NCI-H146 (cell line): Measurements from ENCODE around the gene MYL6B.

Source experiments
- DNase-seq: peaks from one replicate; lab custom pipeline; 2025; lab: John Stamatoyannopoulos, UW

The MYL6B gene

DNA sequence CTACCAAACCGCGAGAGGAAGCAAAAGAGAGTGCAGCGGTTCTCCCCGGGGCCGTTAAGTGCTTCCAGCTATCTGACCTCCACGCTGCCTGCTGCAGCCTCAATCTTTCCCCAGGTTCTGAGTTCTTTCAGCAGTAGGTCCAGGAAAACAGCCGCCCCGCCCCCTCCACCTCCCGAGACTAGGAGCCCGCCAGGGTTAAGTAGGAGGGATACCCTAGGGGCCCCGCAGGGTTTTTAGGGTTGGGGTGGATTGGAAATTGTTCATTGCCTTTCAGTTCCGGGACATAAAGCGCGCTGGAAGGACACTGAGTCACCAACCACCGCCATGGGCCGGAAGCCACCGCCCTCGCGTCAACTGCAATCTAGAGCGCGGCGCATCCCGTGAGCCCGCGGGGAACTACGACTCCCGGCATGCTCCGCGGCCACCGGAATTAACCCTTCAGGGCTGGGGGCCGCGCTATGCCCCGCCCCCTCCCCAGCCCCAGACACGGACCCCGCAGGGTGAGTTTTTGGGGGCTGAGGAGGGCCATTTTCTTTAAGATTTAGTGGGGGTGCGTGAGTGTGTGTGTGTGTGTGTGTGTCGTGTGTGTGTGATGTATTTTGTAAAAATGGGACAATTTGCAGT lies at the start of gene MYL6B:
MYL6B (plus strand) TSS at position 456 of the 624 bp plus-strand sequence. CDS start 1,332 bp downstream, outside the sequence.
- DNase-seq = peak; percentile 94

DNA sequence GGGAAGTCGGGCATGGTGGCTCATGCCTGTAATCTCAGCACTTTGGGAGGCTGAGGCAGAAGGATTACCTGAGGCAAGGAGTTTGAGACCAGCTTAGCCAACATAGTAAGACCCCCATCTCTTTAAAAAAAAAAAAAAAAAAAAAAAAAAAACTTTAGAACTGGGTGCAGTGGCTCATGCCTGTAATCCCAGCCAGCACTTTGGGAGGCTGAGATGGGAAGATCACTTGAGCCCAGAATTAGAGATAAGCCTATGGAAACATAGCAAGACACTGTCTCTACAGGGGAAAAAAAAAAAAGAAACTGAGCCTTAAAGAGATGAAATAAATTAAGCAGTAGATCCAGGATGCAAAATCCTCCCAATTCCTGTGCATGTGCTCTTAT lies 49.7 kb upstream of the MYL6B start:
- DNase-seq = no peak

DNA sequence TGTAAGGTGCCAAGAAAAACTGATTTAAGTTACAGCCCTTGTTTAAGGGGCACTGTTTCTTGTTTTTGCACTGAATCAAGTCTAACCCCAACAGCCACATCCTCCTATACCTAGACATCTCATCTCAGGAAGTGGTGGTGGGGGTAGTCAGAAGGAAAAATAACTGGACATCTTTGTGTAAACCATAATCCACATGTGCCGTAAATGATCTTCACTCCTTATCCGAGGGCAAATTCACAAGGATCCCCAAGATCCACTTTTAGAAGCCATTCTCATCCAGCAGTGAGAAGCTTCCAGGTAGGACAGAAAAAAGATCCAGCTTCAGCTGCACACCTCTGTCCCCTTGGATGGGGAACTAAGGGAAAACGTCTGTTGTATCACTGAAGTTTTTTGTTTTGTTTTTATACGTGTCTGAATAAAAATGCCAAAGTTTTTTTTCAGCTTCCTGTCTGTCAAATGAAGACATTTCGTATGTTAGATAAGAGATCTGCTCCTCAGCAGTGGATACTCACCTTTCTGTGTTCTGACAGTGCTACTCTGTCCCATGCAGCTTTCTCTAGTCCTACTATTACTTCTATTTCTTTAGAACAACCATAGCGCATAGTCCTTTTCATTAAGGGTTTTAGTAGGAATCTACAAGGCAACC lies 49.2 kb upstream of the MYL6B start:
- DNase-seq = no peak

DNA sequence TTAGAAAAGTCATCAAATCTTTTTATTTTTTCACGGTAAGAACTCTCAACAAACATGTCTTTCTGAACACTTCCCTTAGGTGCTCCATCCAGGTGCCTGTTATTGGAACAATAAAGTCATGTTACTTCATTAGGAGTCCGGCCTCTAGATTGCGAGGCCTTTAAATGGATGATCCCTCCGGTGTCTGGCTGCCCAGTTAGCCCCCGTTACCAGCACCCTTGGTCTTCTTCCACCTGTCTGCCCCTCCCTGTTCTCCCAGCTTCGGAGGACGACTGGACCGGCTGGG lies 48.6 kb upstream of the MYL6B start:
- DNase-seq = no peak

DNA sequence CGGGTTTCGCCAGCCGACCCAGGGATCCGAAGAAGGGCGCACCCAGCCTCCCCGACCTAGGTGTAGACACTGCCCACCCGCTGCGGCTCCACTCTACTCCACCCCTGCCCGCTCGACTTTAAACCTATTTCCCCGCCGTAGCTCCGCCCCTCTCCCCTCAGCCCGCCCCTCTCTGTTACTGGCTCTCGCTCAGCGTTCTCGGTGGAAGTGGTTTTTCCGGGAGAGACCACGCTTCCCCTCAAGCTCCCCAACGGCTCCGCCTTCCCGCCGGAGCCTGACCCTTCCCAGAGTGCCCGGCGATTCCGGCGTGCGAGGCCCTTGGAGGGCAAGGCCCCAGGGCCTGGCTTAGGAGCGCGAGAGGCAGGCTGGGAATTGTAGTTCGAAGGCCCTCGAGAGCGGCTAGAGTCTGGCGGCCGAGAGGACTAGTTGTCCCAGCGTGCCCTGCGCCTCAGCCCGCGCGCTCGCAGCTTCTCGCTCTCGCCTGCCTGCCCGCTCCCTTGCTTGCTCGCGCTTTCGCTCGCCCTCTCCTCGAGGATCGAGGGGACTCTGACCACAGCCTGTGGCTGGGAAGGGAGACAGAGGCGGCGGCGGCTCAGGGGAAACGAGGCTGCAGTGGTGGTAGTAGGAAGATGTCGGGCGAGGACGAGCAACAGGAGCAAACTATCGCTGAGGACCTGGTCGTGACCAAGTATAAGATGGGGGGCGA lies 48.1 kb upstream of the MYL6B start, which contains the start of gene PA2G4:
PA2G4 (plus strand) TSS at position 451 of the 706 bp plus-strand sequence; CDS start at position 630, 179 bp downstream.
- peak; percentile 100 for DNase-seq

DNA sequence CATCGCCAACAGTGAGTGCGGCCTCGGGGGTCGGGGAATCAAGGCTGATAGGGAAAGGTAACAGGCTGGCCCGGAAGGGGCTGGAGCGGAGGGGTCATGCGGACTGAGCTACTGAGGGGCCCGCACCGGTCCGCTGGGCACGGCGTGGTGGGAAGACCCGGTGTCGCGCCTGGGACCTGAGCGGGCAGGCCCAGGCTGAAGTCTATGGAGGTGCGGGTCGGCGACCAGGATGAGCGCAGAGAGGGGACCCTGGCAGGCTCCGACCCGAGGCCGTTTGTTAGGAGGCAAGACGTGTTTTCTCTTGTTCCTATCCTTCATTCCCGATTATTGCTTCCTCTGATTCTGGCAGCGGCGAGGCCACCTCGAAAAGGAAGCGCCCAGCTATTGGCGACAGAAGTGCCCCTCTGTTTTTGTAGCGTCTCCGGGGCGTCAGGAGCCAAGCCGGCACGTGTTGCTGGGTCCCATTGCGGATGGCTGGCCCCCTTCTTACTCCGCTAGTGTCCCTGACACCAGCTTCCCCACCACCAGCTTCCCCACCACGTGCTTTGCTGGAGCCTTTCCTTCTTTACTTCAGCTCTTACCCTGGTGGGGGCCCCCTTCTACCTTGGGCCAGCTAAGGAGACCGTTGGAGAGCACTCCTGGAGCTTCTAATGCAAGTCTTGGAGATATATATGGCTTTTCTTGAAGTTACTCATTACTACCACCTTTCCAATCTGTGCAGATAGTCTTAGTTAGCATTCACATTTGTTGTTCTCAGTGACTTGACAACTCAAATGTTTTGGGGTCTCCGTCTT lies 47.4 kb upstream of the MYL6B start:
- peak; percentile 34 for DNase-seq

DNA sequence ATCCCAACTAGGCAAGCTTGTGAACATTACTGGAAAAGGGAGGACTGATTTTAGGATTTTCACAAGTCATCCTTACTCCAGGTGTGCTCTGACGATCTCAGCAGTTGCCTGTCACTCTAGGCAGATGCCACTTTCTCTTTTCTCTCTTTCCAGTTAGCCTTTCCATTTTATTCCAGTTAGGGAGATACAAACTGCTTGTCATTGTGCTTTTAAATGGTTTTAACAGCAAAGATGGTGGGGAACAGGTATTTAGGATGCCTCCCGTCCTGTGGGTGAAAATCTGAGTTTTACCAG lies 46.8 kb upstream of the MYL6B start:
- DNase-seq = no peak

DNA sequence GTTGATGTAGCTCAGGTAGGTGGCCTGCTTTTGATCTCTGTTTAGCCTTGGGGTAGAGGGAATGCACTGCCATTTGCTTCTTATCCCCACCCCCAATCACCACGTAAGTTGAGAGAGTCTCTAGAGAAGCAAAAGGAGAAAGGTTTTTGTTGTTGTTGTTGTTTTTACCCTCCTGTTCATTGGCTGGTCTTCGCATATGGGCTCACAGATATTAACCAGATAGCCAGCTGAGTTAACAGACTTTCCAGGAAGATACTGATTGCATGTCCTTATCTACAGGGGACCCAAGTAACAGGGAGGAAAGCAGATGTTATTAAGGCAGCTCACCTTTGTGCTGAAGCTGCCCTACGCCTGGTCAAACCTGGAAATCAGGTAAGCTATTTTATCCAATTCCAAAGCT lies 45.1 kb upstream of the MYL6B start:
- DNase-seq = no peak

DNA sequence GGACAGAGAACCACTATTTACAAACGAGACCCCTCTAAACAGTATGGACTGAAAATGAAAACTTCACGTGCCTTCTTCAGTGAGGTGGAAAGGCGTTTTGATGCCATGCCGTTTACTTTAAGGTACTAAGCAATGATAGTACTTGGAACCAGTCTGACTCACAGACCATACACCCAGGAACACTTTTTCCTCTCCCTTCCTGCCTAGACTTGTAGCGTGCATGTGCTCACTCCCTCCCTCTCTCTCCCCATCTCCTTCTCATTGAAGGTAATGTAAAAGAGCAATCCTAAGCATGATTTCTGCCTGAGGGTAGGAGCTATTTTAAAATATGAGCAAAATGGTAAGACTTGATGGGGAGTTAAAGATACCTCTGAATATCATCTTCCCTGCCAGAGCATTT lies 41.8 kb upstream of the MYL6B start:
- no peak for DNase-seq

DNA sequence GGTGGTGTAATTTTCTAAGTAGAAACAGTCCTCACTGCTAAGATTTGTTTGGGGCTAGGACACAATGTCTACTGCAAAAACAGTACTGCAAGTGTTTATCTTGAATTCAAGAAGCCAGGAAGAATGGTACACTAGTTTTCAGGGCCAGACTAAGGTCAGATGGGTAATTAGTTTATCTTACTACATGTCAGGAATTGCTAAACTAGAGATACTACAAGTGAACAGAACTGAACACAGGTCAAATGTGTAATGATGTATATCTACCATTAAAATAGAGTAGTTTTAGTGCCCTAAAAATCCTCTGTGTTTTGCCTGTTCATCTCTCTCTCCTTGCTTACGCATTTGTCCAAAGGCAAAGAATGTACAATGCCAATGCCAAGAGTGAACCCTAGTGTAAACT lies 38.3 kb upstream of the MYL6B start:
- no peak for DNase-seq

DNA sequence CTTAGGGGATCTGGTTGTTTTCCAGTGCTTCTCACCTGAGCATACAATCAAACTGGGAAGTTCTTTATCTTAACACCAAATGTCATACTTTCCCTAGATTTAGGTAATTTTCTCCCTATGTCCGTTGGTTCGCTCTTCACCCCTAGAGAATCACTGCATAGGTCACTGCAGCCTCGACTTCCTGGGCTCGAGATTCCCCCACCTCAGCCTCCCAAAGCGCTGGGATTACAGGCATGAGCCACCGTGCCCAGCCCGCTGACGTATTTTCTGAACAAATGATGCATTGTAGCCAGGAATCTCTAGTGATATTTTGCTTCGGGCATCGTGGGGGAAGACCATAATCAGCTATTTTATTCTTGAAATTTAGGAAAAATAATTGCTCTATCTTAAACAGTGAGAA lies 37.1 kb upstream of the MYL6B start:
- no peak for DNase-seq

DNA sequence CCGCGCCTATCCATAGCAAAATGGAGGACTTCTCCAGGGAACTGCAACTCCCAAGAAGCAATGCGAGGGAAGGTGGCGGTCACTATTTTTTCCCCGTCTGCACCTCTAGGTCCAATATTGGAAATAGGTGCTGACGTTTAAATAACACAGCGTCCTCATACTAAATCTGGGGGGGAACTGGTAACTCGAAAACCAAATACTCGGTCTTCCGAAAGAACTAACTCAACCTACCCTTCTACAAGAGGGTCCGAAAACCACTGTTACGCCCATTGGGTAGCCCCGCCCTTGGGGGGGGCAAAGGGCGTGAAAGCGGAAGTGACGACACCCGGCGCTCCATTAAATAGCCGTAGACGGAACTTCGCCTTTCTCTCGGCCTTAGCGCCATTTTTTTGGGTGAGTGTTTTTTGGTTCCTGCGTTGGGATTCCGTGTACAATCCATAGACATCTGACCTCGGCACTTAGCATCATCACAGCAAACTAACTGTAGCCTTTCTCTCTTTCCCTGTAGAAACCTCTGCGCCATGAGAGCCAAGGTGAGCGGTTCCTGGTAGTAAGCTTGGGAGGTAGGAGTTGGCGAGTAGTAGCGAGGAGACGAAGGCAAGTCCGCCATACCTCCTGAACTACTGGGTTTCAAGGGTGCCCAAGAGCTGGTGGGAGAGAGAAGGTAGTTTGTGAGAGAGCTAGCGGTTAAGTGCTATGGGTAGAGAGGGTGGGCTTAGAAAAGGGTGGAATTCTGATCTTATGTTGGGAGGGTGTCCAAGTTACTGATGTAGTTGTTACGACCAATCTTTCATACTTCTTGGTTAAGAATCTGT lies 35.9 kb upstream of the MYL6B start, which contains the start of gene RPL41:
RPL41 (plus strand) TSS at position 367 of the 815 bp plus-strand sequence.
- peak; percentile 96 for DNase-seq

DNA sequence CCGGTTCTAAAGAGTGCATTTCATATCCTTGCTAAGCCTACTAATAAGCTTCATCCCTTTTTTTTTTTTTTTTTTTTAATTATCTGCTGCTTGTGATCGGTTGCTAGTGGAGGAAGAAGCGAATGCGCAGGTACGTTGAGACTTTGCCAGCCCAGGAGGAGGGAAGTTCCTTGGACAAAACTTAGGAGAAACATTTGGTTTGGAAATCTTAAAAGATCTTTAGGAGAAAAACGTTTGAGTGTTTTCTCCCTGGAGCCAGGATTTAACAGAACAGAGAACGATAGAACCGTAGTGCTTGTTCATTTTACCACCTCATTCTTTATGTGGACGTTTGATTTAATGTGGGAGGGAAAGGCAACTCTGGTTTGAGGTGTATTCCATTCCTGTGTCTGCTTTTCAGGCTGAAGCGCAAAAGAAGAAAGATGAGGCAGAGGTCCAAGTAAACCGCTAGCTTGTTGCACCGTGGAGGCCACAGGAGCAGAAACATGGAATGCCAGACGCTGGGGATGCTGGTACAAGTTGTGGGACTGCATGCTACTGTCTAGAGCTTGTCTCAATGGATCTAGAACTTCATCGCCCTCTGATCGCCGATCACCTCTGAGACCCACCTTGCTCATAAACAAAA lies 35.2 kb upstream of the MYL6B start:
- DNase-seq = peak; percentile 41

DNA sequence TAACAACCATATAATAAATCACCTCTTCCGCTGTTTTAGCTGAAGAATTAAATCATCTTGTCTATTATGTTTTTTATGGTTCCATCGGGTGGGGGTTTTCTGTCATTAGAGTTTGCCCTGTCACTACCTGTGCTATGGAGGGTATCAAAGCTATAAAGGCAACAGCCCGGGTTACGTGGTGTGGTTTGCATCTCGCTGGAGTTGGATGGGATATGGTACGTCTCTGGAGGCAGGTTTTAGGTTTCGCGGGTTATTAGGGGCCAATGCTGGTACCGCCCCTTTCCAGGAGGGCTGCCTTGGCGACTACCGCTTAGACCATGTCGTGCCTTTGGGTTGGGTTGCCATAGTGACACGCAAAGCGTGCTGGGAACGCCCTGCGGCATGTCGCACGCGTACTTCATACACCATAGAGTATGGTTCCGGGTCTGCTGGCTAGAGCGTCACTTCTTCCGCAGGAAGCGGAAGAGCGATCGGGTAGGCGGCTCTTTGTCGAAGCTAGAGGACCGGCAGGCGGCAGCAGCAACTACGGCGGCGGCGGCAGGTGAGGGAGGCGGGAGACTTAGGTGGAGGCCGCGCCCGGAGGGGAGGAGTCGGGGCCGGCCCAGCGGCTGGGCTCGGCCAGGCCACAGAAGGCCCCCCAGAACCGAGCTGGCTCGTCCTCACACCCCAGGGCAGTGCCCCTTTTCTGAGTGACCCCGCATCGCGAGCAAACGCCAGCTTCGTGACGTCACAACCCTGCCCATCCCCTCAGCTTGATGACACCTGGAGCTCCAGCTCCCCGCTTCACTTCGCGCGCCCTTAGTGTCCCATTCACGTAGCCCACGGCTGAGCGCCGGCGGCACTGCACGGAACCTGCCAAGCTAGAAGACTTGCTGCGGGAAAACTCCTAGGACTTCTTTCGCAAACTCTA lies 34.4 kb upstream of the MYL6B start, which contains the start of gene ZC3H10:
ZC3H10 (plus strand) TSS at position 489 of the 910 bp plus-strand sequence. CDS start 2,297 bp downstream, outside the sequence.
- DNase-seq = peak; percentile 99

DNA sequence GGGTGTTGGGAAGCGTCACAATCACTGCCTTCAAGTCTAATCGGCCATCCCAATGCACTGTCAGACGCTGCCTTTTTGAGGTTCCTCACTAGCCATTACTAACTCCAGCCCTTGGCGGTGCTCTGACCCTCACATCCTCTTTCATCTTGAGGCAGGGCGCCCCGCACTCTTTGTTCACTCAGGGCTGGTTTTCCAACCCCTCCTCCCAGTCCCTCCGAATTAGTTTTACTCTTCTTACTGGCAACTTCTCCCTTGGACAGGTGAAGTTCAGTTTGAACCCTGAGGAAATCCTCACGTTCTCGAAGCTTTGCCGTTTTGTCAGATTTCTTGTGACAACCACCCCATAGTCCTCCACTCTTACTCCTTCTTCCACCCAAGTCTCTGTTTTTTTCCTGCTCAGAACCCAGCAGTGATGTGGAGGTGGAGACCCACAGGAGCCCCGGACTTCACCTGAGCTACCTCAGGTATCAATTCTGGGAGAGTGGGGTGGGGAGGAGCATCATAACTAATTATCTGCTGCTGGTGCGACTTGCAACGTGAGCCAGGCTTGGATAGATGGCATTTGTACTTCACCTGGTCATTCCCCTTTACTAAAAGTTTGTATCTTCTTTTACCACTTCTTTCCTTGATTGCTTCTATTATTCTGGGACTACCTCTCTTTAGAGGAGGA lies 33.6 kb upstream of the MYL6B start:
- DNase-seq = peak; percentile 24

DNA sequence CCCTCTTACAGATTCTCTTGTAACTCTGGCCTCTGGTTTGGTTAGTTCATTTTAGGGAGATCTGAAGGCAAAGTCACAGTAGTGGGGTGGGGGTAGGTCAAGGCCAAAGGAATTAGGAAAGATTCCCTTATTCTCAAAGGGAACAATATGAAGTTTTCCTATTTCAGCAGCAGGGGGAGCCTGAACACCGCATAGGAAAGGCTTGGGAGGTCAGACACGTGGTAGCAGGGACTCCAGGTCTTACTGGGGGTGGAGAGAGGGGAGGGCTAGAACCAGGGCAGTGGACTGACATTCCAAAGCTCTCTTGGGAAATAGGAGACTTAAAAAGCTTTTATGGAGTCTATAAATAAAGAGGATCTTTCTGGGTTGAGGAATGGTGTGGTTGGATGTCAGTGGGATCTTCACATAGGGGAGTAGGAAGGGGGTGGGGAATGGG lies 33.0 kb upstream of the MYL6B start:
- DNase-seq = peak; percentile 90

DNA sequence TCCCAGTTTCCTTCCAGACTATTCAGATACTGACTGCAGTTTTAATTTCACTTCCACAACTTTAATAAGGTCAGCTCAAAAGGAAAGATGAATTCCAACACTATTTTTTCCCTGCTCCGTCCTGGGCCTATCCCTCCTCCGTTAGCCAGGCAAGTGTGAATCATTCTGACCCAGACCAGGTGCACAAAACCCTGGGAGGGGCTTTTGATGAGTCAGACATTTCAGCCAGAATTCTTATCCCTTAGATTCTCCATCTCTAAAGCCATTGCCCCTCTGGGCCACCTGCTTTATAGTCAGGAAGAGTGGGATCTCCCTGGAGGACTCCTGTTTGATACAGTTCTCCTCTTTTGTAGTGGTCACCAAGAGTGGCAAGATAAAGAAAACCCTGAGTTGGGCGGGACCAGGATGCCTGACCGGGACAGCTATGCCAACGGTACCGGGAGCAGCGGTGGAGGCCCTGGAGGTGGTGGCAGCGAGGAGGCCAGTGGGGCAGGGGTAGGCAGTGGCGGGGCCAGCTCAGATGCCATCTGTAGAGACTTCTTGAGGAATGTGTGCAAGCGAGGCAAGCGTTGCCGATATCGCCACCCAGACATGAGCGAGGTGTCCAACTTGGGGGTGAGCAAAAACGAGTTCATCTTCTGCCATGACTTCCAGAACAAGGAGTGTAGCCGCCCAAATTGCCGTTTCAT lies 32.1 kb upstream of the MYL6B start:
- DNase-seq = no peak

DNA sequence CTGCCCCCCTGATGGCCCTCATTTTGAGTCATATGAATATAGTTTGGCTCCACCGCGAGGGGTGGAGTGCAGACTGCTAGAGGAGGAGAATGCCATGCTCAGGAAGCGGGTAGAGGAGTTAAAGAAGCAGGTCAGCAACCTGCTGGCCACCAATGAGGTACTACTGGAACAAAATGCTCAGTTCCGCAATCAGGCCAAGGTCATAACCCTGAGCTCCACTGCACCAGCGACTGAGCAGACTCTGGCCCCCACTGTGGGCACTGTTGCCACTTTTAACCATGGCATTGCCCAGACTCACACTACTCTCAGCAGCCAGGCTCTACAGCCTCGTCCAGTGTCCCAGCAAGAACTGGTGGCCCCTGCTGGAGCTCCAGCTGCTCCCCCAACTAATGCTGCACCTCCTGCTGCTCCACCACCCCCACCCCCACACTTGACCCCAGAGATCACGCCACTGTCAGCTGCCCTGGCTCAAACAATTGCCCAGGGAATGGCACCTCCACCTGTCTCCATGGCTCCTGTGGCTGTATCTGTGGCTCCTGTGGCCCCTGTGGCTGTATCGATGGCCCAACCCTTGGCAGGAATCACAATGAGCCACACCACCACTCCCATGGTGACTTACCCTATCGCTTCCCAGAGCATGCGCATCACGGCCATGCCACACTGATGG lies 31.1 kb upstream of the MYL6B start:
- no peak for DNase-seq
